ENCODE data around the gene CCDC50.

The CCDC50 gene

DNA sequence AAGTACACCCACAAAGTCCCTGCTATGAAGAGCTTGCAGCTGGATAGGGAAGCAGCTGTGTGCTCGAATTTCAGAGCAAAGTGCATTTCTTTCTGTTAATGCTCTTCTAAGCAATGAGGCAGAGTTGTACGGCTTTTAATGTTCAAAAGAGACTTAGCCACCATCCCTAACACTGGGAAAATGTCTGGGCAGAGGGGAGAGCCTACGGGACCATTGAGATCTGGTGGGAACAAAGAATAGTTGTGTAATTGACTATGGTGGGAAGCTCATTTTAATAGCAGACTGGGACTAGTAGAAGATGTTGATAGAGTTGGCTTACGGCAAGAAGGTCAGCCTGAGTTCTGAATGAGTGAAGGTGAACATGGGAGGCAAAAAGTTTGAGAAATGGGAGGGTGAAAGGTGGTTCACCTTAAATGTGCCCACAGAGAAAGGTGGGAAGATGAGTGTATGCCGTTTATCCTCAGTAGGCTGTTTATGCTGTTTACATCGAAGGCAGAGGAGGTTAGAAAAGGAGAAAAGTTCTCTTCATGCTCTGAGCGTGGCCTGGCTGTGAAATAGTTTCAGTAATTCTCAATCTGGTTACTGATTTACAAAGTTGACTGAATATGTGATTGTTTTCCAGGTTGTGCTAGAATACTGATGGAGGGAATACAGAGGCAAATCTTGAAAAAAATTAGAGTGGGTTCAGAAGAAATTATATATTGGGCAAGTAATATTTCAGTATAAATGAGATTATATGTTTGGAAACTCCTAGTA is 24.0 kb downstream of the CCDC50 start:
- Mint-ChIP-seq H3K27ac (no peak overlapping the region), H3K4me3 (no peak overlapping the region), H3K27me3 (ENCODE audit: low read depth, poor library complexity) (no peaks in the 10 kb centered on the region), H3K9me3 (no peaks in the 10 kb centered on the region), H3K36me3 (ENCODE audit: low read depth) (peaks cover 5% of the 10 kb centered on the region), H3K4me1 (peaks cover 16% of the 10 kb centered on the region)
- TF ChIP-seq, protein P1, sequence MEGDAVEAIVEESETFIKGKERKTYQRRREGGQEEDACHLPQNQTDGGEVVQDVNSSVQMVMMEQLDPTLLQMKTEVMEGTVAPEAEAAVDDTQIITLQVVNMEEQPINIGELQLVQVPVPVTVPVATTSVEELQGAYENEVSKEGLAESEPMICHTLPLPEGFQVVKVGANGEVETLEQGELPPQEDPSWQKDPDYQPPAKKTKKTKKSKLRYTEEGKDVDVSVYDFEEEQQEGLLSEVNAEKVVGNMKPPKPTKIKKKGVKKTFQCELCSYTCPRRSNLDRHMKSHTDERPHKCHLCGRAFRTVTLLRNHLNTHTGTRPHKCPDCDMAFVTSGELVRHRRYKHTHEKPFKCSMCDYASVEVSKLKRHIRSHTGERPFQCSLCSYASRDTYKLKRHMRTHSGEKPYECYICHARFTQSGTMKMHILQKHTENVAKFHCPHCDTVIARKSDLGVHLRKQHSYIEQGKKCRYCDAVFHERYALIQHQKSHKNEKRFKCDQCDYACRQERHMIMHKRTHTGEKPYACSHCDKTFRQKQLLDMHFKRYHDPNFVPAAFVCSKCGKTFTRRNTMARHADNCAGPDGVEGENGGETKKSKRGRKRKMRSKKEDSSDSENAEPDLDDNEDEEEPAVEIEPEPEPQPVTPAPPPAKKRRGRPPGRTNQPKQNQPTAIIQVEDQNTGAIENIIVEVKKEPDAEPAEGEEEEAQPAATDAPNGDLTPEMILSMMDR (IDR thresholded peaks at IDR 0.05), result no peak
- no peak for DNase-seq

DNA sequence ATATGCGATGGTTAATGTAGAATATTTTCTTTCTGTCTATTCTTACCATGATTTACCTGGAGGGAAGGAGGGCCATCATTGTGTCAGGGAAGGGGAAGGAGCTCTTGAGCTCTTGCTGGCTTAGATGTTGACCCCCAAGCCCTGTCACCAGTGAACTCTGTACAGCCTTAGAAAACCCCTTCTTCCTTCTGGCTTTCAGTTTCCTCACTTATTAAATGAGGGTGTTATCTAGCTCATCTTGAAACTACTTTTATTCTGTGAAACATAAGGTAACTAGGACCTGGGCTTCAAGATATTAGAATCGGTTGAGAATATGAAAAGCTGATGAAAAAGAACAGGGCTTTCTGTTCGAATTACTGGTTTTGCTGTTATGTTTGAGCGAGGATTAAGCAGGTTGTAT is 26.2 kb downstream of the CCDC50 start:
- Mint-ChIP-seq H3K9me3 (no peaks in the 10 kb centered on the region), H3K36me3 (ENCODE audit: low read depth) (peaks cover 27% of the 10 kb centered on the region), H3K27me3 (ENCODE audit: low read depth, poor library complexity) (no peaks in the 10 kb centered on the region), H3K27ac (no peak overlapping the region), H3K4me3 (no peak overlapping the region), H3K4me1 (peaks cover 13% of the 10 kb centered on the region)
- DNase-seq, result no peak
- TF ChIP-seq, protein P1 (IDR thresholded peaks at IDR 0.05), result no peak

DNA sequence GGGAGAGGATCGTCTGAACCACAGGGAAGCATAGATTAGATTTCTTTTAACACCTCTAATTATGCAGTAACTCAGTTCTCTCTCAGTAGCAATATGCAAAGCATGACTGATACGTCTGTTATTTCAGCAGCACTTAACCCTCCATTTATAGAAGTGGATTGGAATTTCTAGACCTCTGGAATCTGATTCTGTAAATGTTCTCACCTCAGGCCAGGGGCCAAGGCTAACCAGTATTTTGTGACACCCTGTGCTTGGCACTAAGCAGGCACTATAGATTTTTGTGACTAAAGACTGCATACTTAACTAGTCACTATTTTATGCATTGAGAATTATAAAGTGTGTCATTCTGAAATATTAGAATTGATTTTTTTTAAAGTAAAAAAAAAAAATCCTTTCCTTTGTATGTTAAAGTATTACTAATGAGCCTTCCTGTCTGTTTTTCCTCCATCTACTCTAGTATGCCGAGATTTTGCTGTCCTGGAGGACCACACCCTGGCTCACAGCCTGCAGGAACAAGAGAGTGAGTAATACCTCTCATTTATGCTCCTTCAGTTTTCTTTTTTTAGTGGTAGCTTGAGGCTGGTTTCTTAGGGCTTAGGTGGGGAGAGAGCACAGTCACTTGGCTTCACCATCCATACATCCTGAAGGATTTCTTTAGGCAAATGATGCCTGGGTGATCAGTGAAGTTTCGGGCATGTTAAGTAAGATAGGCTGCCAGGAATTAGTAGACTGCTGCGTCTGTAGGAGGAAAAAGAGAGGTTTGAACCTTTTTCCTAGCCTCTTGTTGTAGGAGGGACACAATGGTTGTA is 27.6 kb downstream of the CCDC50 start:
- Mint-ChIP-seq H3K4me3 (no peak overlapping the region), H3K9me3 (no peaks in the 10 kb centered on the region), H3K27ac (peak overlapping the region; percentile 70), H3K4me1 (peaks cover 7% of the 10 kb centered on the region), H3K36me3 (ENCODE audit: low read depth) (peaks cover 41% of the 10 kb centered on the region), H3K27me3 (ENCODE audit: low read depth, poor library complexity) (no peaks in the 10 kb centered on the region)
- DNase-seq, result no peak
- TF ChIP-seq, protein P1 (IDR thresholded peaks at IDR 0.05), result no peak

DNA sequence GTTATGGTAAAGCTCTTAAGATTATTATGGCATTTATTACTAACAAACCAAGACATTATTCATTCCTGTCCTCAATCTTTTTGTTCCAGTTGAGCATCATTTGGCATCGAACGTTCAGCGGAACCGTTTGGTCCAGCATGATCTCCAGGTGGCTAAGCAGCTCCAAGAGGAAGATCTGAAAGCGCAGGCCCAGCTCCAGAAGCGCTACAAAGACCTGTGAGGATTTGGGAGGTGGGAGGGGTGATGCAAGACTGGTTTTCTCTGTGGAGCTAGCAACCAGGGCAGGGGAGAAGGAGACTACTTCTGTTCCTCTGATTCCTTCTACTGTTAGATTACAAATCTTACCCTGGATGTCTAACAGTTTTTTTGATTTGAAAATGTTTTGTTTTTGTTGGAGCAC is 28.7 kb downstream of the CCDC50 start:
- H3K4me3 Mint-ChIP-seq, result no peak overlapping the region
- no peak overlapping the region for H3K27ac Mint-ChIP-seq
- no peak for DNase-seq
- peaks cover 51% of the 10 kb centered on the region for H3K36me3 Mint-ChIP-seq (ENCODE audit: low read depth)
- TF ChIP-seq, protein P1 (IDR thresholded peaks at IDR 0.05), result no peak
- no peaks in the 10 kb centered on the region for H3K27me3 Mint-ChIP-seq (ENCODE audit: low read depth, poor library complexity)
- no peaks in the 10 kb centered on the region for H3K9me3 Mint-ChIP-seq
- peaks cover 7% of the 10 kb centered on the region for H3K4me1 Mint-ChIP-seq

DNA sequence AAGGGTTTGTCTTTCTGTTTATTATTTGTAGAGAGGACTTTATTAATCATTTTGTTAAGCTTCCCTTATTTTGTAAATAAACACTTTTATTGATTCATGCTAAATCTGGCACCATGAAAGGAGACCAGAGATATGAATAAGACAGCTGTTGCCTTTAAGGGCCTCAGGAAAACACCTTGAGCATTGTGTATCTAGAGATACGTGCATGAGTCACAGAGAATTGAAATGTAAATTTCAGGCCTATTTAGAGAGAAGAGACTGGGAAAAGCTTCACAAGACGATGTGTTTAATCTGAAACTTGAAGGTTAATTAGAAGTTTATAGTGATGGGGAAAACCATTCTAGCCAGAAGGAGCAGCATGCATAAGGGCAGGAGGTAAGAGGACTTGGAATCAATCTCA is 29.7 kb downstream of the CCDC50 start:
- H3K9me3 Mint-ChIP-seq, result no peaks in the 10 kb centered on the region
- no peak for DNase-seq
- TF ChIP-seq, protein P1 (IDR thresholded peaks at IDR 0.05), result no peak
- no peak overlapping the region for H3K27ac Mint-ChIP-seq
- H3K36me3 Mint-ChIP-seq (ENCODE audit: low read depth), result peaks cover 58% of the 10 kb centered on the region
- H3K4me3 Mint-ChIP-seq, result no peak overlapping the region
- no peaks in the 10 kb centered on the region for H3K27me3 Mint-ChIP-seq (ENCODE audit: low read depth, poor library complexity)
- H3K4me1 Mint-ChIP-seq, result peaks cover 7% of the 10 kb centered on the region
